GM19351 (cell line): ENCODE results near the gene RBM44.

Source experiments
- ATAC-seq: cut with Tn5 transposase; IDR thresholded peaks from one replicate; pipeline ENCODE4 v1.9.1; 2021; ENCODE audit warnings: mild to moderate bottlenecking, moderate library complexity; ENCODE audit not compliant: unreplicated experiment

The RBM44 gene

DNA sequence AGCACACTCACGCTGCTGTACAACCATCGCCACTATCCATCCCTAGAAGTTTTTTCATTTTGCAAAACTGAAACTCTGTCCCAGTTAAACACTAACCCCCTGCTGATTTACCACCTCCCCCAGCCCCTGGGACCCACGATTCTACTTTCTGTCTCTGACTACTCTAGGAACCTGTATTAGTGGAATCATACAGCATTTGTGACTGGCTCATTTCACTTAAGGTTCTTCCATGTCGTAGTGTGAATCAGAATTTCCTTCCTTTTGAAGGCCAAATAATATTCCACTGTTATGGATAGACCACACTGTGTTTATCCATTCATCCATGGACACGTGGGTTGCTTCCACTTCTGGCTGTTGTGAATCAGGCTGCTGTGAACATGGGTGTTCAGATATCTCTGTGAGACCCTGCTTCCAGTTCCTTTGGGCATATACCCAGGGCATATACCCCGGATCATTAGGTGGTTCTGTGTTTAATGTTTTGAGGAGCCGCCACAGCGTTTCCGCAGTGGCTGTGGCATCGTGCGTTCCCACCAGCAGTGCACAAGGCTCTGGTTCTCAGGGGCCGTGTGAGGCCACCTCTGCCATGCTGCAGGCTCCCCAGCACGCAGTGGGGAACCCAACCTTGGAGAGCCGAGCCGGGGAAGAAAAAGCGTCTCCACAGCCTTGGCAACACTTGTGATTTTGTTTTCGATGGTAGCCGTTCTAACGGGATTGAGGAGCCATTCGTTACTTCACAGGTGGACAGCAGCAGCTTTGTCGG, 70.9 kb downstream of the RBM44 start:
- ATAC-seq: no peak

- no peak for ATAC-seq
These were observed 71.5 kb downstream of the RBM44 start for GRCh38 chr2:237870126-237870525.

- no peak for ATAC-seq
These were observed 72.4 kb downstream of the RBM44 start for GRCh38 chr2:237870754-237871651.

DNA sequence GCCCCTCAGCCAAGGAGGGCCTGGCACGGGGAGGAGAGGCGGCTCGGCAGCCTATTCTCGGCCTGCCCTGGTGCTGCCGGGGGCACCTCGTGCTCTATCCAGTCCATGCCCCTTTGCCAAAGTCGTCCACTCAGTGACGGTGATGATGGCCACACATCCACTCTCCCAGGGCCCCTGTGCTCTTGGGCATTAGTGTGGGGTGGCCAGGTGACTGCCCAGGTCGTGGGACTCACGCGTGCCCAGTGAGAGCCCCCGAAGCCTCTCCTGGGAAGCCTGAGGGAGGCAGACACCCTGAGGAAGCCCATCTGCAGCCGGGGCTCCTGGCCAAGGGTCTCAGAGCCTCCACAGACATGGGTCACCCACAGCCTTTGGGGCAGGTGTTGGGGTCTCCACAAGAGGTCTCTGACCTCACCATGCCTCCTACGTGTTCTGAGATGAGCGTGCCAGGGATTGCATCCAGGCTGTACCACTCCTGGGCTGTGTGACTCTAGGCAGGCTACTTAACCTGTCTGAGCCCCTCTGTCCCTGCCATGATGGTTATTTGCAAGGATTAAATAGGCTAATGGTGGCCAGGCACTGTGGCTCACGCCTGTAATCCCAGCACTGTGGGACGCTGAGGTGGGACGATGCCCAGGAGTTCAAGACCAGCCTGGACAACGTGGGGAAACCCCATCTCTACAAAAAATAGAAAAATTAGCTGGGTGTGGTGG, 73.8 kb downstream of the RBM44 start:
- ATAC-seq: no peak

- no peak for ATAC-seq
These were observed 74.8 kb downstream of the RBM44 start for GRCh38 chr2:237873421-237873831.

DNA sequence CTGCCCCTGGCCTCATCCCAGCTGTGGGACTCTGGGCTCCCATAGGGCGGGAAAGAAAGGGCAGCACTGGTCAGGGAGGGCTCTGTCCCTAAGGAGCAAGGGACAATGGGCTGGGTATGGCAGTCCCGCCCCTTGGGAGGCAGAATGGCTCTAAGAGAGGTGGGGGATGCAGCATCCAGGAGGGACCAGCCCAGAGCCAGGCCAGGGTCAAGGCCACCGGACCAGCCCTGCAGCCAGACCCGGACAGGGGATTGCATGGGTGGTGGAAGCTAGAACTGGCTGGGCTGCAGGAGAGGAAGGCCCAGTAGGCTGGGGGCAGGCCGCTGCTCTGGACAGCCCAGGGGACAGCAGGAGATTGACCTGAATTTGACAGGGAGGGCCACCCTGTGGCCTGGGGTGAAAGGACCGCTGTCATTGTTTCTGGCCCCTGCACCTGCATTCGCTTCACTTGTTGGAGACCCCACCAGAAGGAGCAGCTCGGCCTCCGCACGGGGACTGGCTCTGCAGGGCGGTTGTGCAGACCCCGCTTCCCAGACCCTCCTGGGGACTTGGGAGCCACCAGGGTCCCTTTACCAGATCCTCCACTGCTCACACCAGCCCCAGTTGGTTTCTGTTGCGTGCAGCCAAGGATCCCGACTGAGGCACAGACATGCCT, 75.4 kb downstream of the RBM44 start:
- ATAC-seq: no peak

DNA sequence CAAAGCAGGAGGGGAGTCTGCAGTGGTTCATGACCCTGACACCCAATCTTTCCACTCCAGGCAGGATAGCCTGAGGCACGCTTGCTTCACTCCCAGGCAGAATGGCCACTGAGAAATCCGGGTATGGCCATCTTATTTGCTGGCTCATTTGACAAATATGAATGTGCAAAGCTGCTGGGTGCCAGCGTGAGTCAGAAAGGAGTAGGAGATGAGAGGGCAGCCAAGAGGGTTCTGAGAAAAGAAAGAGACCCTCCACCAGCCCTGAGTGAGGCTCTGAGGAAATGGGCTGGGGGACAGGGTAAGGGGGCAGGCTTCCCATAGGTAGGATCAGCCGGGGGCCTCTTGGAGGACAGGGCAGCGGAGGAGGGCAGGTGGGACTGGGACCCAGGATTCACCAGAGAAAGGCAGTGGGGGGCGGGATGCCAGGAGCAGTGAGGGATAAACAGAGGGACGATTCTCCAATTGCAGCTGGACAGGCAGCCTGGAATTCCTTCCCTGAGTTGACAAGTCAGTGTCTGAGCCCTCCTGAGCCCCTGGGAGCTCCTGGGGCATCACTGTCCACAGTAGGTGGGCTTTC, 76.1 kb downstream of the RBM44 start:
- ATAC-seq: no peak

GRCh38 chr2:237875256-237876060, 76.9 kb downstream of the RBM44 start:
- no peak for ATAC-seq

- no peak for ATAC-seq
These were observed 77.5 kb downstream of the RBM44 start for GRCh38 chr2:237876061-237876526.

DNA sequence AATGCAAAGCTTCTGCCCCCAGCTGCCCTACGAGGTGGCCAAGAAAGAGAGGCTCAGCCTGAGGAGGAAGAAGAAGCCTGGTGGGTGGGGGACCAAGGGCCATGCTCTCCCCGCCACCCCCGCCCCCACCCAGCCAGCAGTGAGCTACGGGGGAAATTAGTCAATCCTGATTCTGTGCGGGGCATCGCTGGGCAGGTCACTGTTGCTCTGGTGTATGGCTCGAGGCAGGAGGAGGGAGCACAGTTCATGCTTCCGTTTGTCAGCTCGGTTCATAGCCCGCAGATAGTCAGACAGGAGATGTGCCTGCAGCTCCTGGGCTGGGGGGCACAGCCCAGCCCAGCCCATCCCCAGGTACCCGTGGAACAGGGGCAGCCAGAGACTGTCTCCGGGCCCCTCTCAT, 78.0 kb downstream of the RBM44 start:
- no peak for ATAC-seq

GRCh38 chr2:237876951-237877491, 78.4 kb downstream of the RBM44 start:
- ATAC-seq: no peak

- no peak for ATAC-seq
These were observed 79.2 kb downstream of the RBM44 start for GRCh38 chr2:237877576-237878307.

- ATAC-seq: no peak
These were observed 79.9 kb downstream of the RBM44 start for GRCh38 chr2:237878321-237879057.

- no peak for ATAC-seq
These were observed 80.5 kb downstream of the RBM44 start for GRCh38 chr2:237879058-237879430.

DNA sequence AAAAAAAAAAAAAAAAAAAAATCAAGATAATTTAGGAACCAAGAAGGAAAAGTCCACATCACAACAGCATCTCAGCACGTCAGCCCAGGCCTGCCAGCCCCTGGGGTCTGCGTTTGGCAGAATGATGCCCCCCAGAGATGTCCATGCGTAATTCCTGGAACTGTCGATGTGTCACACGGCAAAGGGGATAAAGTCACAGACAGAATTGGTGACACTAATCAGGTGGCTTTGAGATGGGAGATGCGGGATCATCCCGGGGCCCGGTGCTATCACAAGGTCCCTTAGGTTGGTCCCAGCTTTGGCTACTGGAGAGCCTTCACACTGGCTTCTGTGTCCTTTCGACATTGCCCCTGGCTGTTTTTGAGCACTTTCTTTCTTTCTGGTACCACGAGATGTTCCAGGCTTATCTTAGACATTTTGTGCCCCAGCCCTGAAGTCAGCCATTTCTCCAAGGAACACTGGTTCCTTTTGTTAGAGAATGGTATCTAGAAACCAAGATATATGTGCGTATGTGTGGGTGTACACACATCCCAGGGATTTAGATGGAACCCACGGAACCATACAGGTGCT, 81.5 kb downstream of the RBM44 start:
- ATAC-seq: no peak

- no peak for ATAC-seq
These were observed 84.2 kb downstream of the RBM44 start for GRCh38 chr2:237882510-237883481.
